GM18505 (cell line): ENCODE data around the gene FMO3.

ENCODE experiments used
- ATAC-seq: cut with Tn5 transposase; IDR thresholded peaks from one replicate; pipeline ENCODE4 v1.9.1; 2021; ENCODE audit not compliant: unreplicated experiment
- POLR2A ChIP-seq: IDR thresholded peaks from 4 replicates; pipeline ENCODE4 v1.6.1; 2011; ENCODE audit warnings: borderline replicate concordance; ENCODE audit not compliant: insufficient read depth, insufficient read length; ENCODE audit errors: extremely low read depth

FMO3 gene

GRCh38 chr1:171103862-171104261 lies 13.2 kb downstream of the FMO3 start:
- ATAC-seq, result no peak
- TF ChIP-seq POLR2A, result no peak

GRCh38 chr1:171107262-171107940 lies 16.7 kb downstream of the FMO3 start:
- no peak for ATAC-seq
- TF ChIP-seq POLR2A, result no peak

- ATAC-seq, result no peak
- no peak for TF ChIP-seq POLR2A
Measured at GRCh38 chr1:171107969-171108368, 17.3 kb downstream of the FMO3 start.

GRCh38 chr1:171109966-171110365 lies 19.3 kb downstream of the FMO3 start:
- ATAC-seq, result no peak

GRCh38 chr1:171110621-171111326 lies 20.1 kb downstream of the FMO3 start:
- ATAC-seq, result no peak
- TF ChIP-seq POLR2A, result no peak

More at GRCh38 chr1:171109966-171110365, 19.3 kb downstream of the FMO3 start:
- no peak for TF ChIP-seq POLR2A

GRCh38 chr1:171112119-171112518 lies 21.4 kb downstream of the FMO3 start:
- ATAC-seq, result no peak

GRCh38 chr1:171113382-171113781 lies 22.7 kb downstream of the FMO3 start:
- no peak for TF ChIP-seq POLR2A
- ATAC-seq, result no peak

More at GRCh38 chr1:171112119-171112518, 21.4 kb downstream of the FMO3 start:
- TF ChIP-seq POLR2A, result no peak

GRCh38 chr1:171115280-171115897 lies 24.7 kb downstream of the FMO3 start:
- TF ChIP-seq POLR2A, result no peak
- ATAC-seq, result no peak

GRCh38 chr1:171116676-171117075 lies 26.0 kb downstream of the FMO3 start:
- no peak for TF ChIP-seq POLR2A
- ATAC-seq, result no peak

- no peak for ATAC-seq
- no peak for TF ChIP-seq POLR2A
Measured at GRCh38 chr1:171117085-171117484, 26.4 kb downstream of the FMO3 start.

- TF ChIP-seq POLR2A, result no peak
- no peak for ATAC-seq
Measured at GRCh38 chr1:171119648-171120047, 28.9 kb downstream of the FMO3 start.

GRCh38 chr1:171122299-171122698 lies 31.6 kb downstream of the FMO3 start:
- TF ChIP-seq POLR2A, result no peak
- ATAC-seq, result no peak

GRCh38 chr1:171122893-171123292 lies 32.2 kb downstream of the FMO3 start:
- TF ChIP-seq POLR2A, result no peak

GRCh38 chr1:171126504-171126903 lies 35.8 kb downstream of the FMO3 start:
- no peak for ATAC-seq

More at GRCh38 chr1:171122893-171123292, 32.2 kb downstream of the FMO3 start:
- no peak for ATAC-seq

More at GRCh38 chr1:171126504-171126903, 35.8 kb downstream of the FMO3 start:
- no peak for TF ChIP-seq POLR2A
